Measurements from ENCODE around the gene CCND3. TPM values are rescaled to one million over a fixed set of nuclear protein-coding genes. Genes with fewer than 3 reads are reported as not detected.

Gene CCND3
- total and polyA plus RNA-seq, 2 experiments from 2014 or later, result 47.8 to 70.7 TPM

DNA sequence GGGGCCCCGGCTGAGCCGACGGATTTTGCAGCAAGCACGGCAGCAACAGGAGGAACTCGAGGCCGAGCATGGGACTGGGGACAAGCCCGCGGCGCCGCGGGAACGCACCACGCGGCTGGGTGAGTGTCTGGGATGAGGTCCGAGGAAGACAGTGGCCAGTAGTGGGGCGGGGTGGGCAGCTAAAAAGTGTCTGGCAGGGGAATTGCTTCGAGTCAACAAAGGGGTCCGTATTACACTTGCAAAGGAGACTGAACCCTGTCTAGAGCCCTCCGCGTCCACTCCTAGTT, 20.0 kb downstream of the CCND3 start:
- 0 to 1% methylated on average over 8 to 20 of the region's 20 CpGs for WGBS, 2 experiments (ENCODE audit: low coverage in 1 of 2, low lambda C conversion rate in 2 of 2, missing lambda C conversion rate in 2 of 2)
- Histone ChIP-seq H3K36me3 (ENCODE audit: low read depth) (no peaks in the 10 kb centered on the region), H4K20me1 (ENCODE audit: insufficient read depth) (no peaks in the 10 kb centered on the region), H3K4me3 (peak overlapping the region; percentile 99), H3K4me2 (ENCODE audit: unreplicated experiment) (peak overlapping the region; percentile 88), H3K79me2 (ENCODE audit: insufficient read depth) (peaks cover 79% of the 10 kb centered on the region), H3K4me1 (ENCODE audit: insufficient read depth) (peaks cover 41% of the 10 kb centered on the region), H3K9me2 (ENCODE audit: insufficient read depth) (no peaks in the 10 kb centered on the region), H3K27ac (peak overlapping the region; percentile 98), H3K9ac (peak overlapping the region; percentile 95), H3F3A (ENCODE audit: insufficient read depth) (peaks cover 8% of the 10 kb centered on the region), H3K27me3 (replicated peaks; ENCODE audit: insufficient read depth) (no peaks in the 10 kb centered on the region), H2AFZ (peak overlapping the region; percentile 93), H3K9me3 (ENCODE audit: low read depth) (no peaks in the 10 kb centered on the region)
- DNase-seq, result peak; percentile 61
- TF ChIP-seq EZH2 (IDR thresholded peaks at IDR 0.05; ENCODE audit: insufficient read depth, poor library complexity, severe bottlenecking), result no peak
- TF ChIP-seq EZH2phosphoT487 (IDR thresholded peaks at IDR 0.05; ENCODE audit: insufficient read depth, low read depth), result no peak
- in situ Hi-C loops (cut with MboI), result no loop called here

- WGBS, 2 experiments (ENCODE audit: low coverage in 1 of 2, low lambda C conversion rate in 2 of 2, missing lambda C conversion rate in 2 of 2), result 0 to 1% methylated on average over 46 to 55 of the region's 55 CpGs
- Histone ChIP-seq H3K4me2 (ENCODE audit: unreplicated experiment) (peak within 1 kb of the TSS; percentile 88), H3K9me3 (ENCODE audit: low read depth) (no peaks in the 10 kb centered on the region), H3K27me3 (replicated peaks; ENCODE audit: insufficient read depth) (no peaks in the 10 kb centered on the region), H3K4me1 (ENCODE audit: insufficient read depth) (peaks cover 41% of the 10 kb centered on the region), H2AFZ (peak within 1 kb of the TSS; percentile 93), H3K27ac (peak within 1 kb of the TSS; percentile 98), H3K9ac (peak within 1 kb of the TSS; percentile 95), H3K36me3 (ENCODE audit: low read depth) (no peaks in the 10 kb centered on the region), H4K20me1 (ENCODE audit: insufficient read depth) (no peaks in the 10 kb centered on the region), H3K9me2 (ENCODE audit: insufficient read depth) (no peaks in the 10 kb centered on the region), H3K79me2 (ENCODE audit: insufficient read depth) (peaks cover 79% of the 10 kb centered on the region), H3F3A (ENCODE audit: insufficient read depth) (peaks cover 8% of the 10 kb centered on the region), H3K4me3 (peak within 1 kb of the TSS; percentile 99)
- TF ChIP-seq EZH2 (IDR thresholded peaks at IDR 0.05; ENCODE audit: insufficient read depth, poor library complexity, severe bottlenecking), result no peak
- TF ChIP-seq EZH2phosphoT487 (IDR thresholded peaks at IDR 0.05; ENCODE audit: insufficient read depth, low read depth), result no peak
- in situ Hi-C loops (cut with MboI), result no loop called here
- DNase-seq, result peak; percentile 98
These were observed 20.5 kb downstream of the CCND3 start, which contains the start of the genes BYSL and MED20 for GRCh38 chr6:41920921-41921711. Gene BYSL, plus strand, starts transcription at chr6:41921499. Its CDS starts 64 bp downstream, at chr6:41921563. Gene MED20, minus strand, starts transcription at chr6:41921139. Its CDS starts 121 bp downstream, at chr6:41921018.

GRCh38 chr6:41917528-41917927, 24.1 kb downstream of the CCND3 start:
- Histone ChIP-seq H3F3A (ENCODE audit: insufficient read depth) (peaks cover 8% of the 10 kb centered on the region), H4K20me1 (ENCODE audit: insufficient read depth) (no peaks in the 10 kb centered on the region), H3K9ac (peak overlapping the region; percentile 59), H3K4me1 (ENCODE audit: insufficient read depth) (peaks cover 31% of the 10 kb centered on the region), H3K27me3 (replicated peaks; ENCODE audit: insufficient read depth) (no peaks in the 10 kb centered on the region), H3K79me2 (ENCODE audit: insufficient read depth) (peaks cover 77% of the 10 kb centered on the region), H3K4me2 (ENCODE audit: unreplicated experiment) (peak overlapping the region; percentile 71), H3K9me3 (ENCODE audit: low read depth) (no peaks in the 10 kb centered on the region), H3K9me2 (ENCODE audit: insufficient read depth) (no peaks in the 10 kb centered on the region), H3K36me3 (ENCODE audit: low read depth) (peaks cover 12% of the 10 kb centered on the region; the same call in 1 of the 2 replicates), H3K27ac (peak overlapping the region; percentile 81), H3K4me3 (peak overlapping the region; percentile 25), H2AFZ (peak overlapping the region; percentile 11; the same call in 1 of the 2 replicates)
- DNase-seq, result peak; percentile 95
- no peak for TF ChIP-seq EZH2phosphoT487 (IDR thresholded peaks at IDR 0.05; ENCODE audit: insufficient read depth, low read depth)
- TF ChIP-seq EZH2 (IDR thresholded peaks at IDR 0.05; ENCODE audit: insufficient read depth, poor library complexity, severe bottlenecking), result no peak
- in situ Hi-C loops (cut with MboI), result no loop called here
- WGBS, 2 experiments (ENCODE audit: low coverage in 1 of 2, low lambda C conversion rate in 2 of 2, missing lambda C conversion rate in 2 of 2), result 2 to 5% methylated on average over 4 of the region's 4 CpGs

DNA sequence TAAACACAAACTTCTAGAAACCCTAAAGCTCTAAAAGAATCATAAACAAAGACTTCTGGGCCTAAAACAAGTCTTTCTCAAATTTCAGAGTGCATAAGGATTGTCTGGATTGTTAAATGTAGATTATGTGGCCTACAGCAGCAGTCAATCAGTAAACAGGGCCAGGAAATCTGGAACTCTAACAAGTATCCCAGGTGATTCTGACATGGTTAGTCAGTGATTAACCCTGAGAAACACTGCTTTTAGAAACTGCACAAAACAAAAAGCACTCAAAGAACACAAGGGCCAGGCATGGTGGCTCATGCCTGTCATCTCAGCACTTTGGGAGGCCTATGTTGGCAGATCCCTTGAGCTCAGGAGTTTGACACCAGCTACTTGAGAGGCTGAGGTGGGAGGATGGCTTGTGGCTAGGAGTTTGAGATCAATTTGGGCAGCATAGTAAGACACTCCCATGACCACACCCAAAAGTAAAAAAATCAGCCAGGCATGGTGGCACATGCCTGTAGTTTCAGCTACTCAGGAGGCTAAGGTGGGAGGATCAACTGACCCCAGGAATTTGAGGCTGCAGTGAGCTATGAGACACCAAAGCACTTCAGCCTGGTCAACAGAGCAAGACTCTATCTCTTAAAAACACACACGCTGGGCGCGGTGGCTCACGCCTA, 26.6 kb downstream of the CCND3 start:
- TF ChIP-seq EZH2phosphoT487 (IDR thresholded peaks at IDR 0.05; ENCODE audit: insufficient read depth, low read depth) (no peak), EZH2 (IDR thresholded peaks at IDR 0.05; ENCODE audit: insufficient read depth, poor library complexity, severe bottlenecking) (no peak)
- Histone ChIP-seq H3K79me2 (ENCODE audit: insufficient read depth) (peaks cover 77% of the 10 kb centered on the region), H3K9me2 (ENCODE audit: insufficient read depth) (no peaks in the 10 kb centered on the region), H3K4me3 (no peak overlapping the region), H3K9me3 (ENCODE audit: low read depth) (no peaks in the 10 kb centered on the region), H2AFZ (no peak overlapping the region), H3K27ac (no peak overlapping the region), H3F3A (ENCODE audit: insufficient read depth) (peaks cover 8% of the 10 kb centered on the region), H4K20me1 (ENCODE audit: insufficient read depth) (no peaks in the 10 kb centered on the region), H3K4me2 (ENCODE audit: unreplicated experiment) (no peak overlapping the region), H3K27me3 (replicated peaks; ENCODE audit: insufficient read depth) (no peaks in the 10 kb centered on the region), H3K9ac (no peak overlapping the region), H3K4me1 (ENCODE audit: insufficient read depth) (peaks cover 25% of the 10 kb centered on the region), H3K36me3 (ENCODE audit: low read depth) (peaks cover 12% of the 10 kb centered on the region; the same call in 1 of the 2 replicates)
- 98 to 100% methylated on average over 4 of the region's 4 CpGs for WGBS, 2 experiments (ENCODE audit: low coverage in 1 of 2, low lambda C conversion rate in 2 of 2, missing lambda C conversion rate in 2 of 2)
- no peak for DNase-seq
- in situ Hi-C loops (cut with MboI), result no loop called here

All from GM23248 (cell line).